Measurements from ENCODE around the gene KRTAP9-2.
A peak's percentile ranks its signal among the peaks of the same experiment; 100 is the strongest.

KRTAP9-2 gene

DNA sequence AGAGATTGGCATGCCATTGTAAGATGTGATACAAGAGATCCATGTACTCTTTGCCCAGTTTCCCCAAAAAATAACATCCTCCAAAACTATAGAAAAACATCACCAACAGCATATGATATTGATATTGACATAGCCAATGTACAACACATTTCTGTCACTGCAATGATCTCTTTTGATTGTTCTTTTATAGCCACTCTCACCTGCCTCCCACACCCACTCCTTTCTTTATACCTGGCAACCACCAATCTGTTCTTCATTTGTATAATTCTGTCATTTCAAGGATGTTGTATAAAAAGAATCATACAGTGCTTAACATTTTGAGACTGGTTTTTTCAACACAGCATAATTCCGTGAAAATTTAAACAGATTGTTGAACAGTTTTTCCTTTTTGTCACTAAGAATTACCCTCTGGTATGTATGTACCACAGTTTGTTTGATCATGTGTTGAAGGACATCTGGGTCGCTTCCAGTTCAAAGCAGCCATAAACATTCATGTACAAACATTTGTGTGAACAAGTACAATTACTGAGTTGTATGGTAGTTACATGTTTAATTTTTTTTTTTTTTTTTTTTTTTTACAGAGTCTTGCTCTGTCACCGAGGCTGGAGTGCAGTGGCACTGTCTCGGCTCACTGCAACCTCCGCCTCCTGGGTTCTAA lies 26.9 kb upstream of the KRTAP9-2 start:
- no peak overlapping the region for H3K4me3 ChIP-seq (ENCODE audit: low read depth, low read length)
- H3K4me1 ChIP-seq (ENCODE audit: control insufficient read depth, insufficient read depth, low read length) = no peaks in the 10 kb centered on the region
- ChIA-PET CTCF (interaction anchor here (0.6 kb wide), 2 partner anchors 238 to 242 kb away, joined by 3 read pairs; no protein-coding TSS in a partner anchor), POLR2A (no interaction called here)
- no peaks in the 10 kb centered on the region for H3K36me3 ChIP-seq (ENCODE audit: control insufficient read depth in 2 of 2, insufficient read depth in 1 of 2, low read length in 2 of 2)
- no peak overlapping the region for H3K27ac ChIP-seq (ENCODE audit: extremely low read depth, low read depth, low read length)
- TF ChIP-seq PRDM1 (tag by site-specific recombination; IDR thresholded peaks at IDR 0.05) (no peak), ZNF433 (tag by site-specific recombination; IDR thresholded peaks at IDR 0.05; ENCODE audit: low read depth) (no peak), ZNF350 (tag by site-specific recombination; IDR thresholded peaks at IDR 0.05) (no peak), GLI2 (tag by site-specific recombination; IDR thresholded peaks at IDR 0.05; ENCODE audit: borderline replicate concordance, low read depth) (no peak), OVOL3 (tag by site-specific recombination; IDR thresholded peaks at IDR 0.05) (no peak), ZNF121 (tag by site-specific recombination; IDR thresholded peaks at IDR 0.05) (no peak), ZNF292 (tag by site-specific recombination; IDR thresholded peaks at IDR 0.05; ENCODE audit: borderline replicate concordance, low read depth) (no peak), EGR2 (tag by site-specific recombination; IDR thresholded peaks at IDR 0.05; ENCODE audit: low read depth) (no peak), ZNF404 (tag by site-specific recombination; IDR thresholded peaks at IDR 0.05) (no peak), SCRT2 (tag by site-specific recombination; IDR thresholded peaks at IDR 0.05) (no peak), SCRT1 (tag by site-specific recombination; IDR thresholded peaks at IDR 0.05; ENCODE audit: borderline replicate concordance) (no peak)
- TF ChIP-seq, protein P1, sequence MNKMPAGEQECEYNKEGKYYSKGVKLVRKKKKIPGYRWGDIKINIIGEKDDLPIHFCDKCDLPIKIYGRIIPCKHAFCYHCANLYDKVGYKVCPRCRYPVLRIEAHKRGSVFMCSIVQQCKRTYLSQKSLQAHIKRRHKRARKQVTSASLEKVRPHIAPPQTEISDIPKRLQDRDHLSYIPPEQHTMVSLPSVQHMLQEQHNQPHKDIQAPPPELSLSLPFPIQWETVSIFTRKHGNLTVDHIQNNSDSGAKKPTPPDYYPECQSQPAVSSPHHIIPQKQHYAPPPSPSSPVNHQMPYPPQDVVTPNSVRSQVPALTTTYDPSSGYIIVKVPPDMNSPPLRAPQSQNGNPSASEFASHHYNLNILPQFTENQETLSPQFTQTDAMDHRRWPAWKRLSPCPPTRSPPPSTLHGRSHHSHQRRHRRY (tag by site-specific recombination; IDR thresholded peaks at IDR 0.05) = no peak
- TF ChIP-seq, protein P2, sequence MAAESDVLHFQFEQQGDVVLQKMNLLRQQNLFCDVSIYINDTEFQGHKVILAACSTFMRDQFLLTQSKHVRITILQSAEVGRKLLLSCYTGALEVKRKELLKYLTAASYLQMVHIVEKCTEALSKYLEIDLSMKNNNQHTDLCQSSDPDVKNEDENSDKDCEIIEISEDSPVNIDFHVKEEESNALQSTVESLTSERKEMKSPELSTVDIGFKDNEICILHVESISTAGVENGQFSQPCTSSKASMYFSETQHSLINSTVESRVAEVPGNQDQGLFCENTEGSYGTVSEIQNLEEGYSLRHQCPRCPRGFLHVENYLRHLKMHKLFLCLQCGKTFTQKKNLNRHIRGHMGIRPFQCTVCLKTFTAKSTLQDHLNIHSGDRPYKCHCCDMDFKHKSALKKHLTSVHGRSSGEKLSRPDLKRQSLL (tag by site-specific recombination; IDR thresholded peaks at IDR 0.05) = no peak
- TF ChIP-seq, protein P3, sequence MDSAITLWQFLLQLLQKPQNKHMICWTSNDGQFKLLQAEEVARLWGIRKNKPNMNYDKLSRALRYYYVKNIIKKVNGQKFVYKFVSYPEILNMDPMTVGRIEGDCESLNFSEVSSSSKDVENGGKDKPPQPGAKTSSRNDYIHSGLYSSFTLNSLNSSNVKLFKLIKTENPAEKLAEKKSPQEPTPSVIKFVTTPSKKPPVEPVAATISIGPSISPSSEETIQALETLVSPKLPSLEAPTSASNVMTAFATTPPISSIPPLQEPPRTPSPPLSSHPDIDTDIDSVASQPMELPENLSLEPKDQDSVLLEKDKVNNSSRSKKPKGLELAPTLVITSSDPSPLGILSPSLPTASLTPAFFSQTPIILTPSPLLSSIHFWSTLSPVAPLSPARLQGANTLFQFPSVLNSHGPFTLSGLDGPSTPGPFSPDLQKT (IDR thresholded peaks at IDR 0.05; ENCODE audit: borderline replicate concordance, low read depth, low read length) = no peak
- H3K9me3 ChIP-seq (ENCODE audit: control insufficient read depth, insufficient read depth, low read depth, low read length) = no peaks in the 10 kb centered on the region

DNA sequence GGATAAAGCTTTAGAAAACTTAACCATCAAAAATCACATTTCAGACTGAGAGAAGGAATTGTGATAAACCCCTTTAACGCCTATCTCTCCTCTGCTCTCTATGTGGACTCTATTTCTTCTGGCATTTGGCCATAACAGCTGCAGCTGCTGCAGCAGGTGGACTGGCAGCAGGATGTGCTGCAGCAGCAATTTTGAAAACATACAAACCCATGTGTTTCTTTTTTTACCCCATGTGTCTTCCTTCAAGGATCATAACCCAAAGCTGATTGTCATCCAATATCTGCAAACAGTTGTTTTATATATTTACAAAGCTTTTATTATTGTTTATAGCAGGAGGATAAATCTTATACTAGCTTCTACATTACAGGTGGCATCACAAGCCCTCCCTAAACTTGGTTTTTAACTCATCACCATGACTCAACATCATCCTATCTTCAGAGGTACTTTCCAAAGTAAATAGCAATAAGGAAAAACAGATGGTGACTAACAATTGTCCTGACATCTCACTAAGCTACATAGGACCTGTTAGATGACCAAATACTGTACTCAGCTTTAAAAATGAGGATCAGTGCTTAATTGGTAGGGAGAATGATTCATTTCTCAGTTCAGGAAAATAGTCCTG lies 14.5 kb upstream of the KRTAP9-2 start:
- CTCF ChIA-PET = interaction anchor here (0.6 kb wide), 1 partner anchor 428 kb away, joined by 3 read pairs; no protein-coding TSS in a partner anchor
- H3K4me1 ChIP-seq (ENCODE audit: control insufficient read depth, insufficient read depth, low read length) = peaks cover 4% of the 10 kb centered on the region; the same call in 1 of the 2 replicates
- H3K9me3 ChIP-seq (ENCODE audit: control insufficient read depth, insufficient read depth, low read depth, low read length) = no peaks in the 10 kb centered on the region
- H3K36me3 ChIP-seq (ENCODE audit: control insufficient read depth in 2 of 2, insufficient read depth in 1 of 2, low read length in 2 of 2) = no peaks in the 10 kb centered on the region
- POLR2A ChIA-PET = no interaction called here
- H3K27ac ChIP-seq (ENCODE audit: extremely low read depth, low read depth, low read length) = no peak overlapping the region
- H3K4me3 ChIP-seq (ENCODE audit: low read depth, low read length) = no peak overlapping the region
- TF ChIP-seq SCRT1 (tag by site-specific recombination; IDR thresholded peaks at IDR 0.05; ENCODE audit: borderline replicate concordance) (peak; percentile 24; the same call in 1 of the 2 replicates), SCRT2 (tag by site-specific recombination; IDR thresholded peaks at IDR 0.05) (peak; percentile 66), ZNF146 (tag by site-specific recombination; IDR thresholded peaks at IDR 0.05) (no peak), SP7 (tag by site-specific recombination; IDR thresholded peaks at IDR 0.05) (no peak), FEZF1 (tag by site-specific recombination; IDR thresholded peaks at IDR 0.05) (no peak), ZNF747 (tag by site-specific recombination; IDR thresholded peaks at IDR 0.05) (no peak), ZNF37A (tag by site-specific recombination; IDR thresholded peaks at IDR 0.05) (no peak), GLIS2 (tag by site-specific recombination; IDR thresholded peaks at IDR 0.05) (no peak), ZNF629 (tag by site-specific recombination; IDR thresholded peaks at IDR 0.05) (peak; percentile 57)
- TF ChIP-seq, protein P4, sequence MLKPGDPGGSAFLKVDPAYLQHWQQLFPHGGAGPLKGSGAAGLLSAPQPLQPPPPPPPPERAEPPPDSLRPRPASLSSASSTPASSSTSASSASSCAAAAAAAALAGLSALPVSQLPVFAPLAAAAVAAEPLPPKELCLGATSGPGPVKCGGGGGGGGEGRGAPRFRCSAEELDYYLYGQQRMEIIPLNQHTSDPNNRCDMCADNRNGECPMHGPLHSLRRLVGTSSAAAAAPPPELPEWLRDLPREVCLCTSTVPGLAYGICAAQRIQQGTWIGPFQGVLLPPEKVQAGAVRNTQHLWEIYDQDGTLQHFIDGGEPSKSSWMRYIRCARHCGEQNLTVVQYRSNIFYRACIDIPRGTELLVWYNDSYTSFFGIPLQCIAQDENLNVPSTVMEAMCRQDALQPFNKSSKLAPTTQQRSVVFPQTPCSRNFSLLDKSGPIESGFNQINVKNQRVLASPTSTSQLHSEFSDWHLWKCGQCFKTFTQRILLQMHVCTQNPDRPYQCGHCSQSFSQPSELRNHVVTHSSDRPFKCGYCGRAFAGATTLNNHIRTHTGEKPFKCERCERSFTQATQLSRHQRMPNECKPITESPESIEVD (tag by site-specific recombination; IDR thresholded peaks at IDR 0.05) = 0 out of 2 replicates have a peak, but pooled peaks have one; percentile 26
- TF ChIP-seq, protein P5, sequence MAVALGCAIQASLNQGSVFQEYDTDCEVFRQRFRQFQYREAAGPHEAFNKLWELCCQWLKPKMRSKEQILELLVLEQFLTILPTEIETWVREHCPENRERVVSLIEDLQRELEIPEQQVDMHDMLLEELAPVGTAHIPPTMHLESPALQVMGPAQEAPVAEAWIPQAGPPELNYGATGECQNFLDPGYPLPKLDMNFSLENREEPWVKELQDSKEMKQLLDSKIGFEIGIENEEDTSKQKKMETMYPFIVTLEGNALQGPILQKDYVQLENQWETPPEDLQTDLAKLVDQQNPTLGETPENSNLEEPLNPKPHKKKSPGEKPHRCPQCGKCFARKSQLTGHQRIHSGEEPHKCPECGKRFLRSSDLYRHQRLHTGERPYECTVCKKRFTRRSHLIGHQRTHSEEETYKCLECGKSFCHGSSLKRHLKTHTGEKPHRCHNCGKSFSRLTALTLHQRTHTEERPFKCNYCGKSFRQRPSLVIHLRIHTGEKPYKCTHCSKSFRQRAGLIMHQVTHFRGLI (tag by site-specific recombination; IDR thresholded peaks at IDR 0.05) = no peak
- TF ChIP-seq, protein P6, sequence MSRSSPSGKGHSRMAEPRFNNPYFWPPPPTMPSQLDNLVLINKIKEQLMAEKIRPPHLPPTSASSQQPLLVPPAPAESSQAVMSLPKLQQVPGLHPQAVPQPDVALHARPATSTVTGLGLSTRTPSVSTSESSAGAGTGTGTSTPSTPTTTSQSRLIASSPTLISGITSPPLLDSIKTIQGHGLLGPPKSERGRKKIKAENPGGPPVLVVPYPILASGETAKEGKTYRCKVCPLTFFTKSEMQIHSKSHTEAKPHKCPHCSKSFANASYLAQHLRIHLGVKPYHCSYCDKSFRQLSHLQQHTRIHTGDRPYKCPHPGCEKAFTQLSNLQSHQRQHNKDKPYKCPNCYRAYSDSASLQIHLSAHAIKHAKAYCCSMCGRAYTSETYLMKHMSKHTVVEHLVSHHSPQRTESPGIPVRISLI (tag by site-specific recombination; IDR thresholded peaks at IDR 0.05) = no peak
